GM19043 (cell line): ENCODE data around the gene VEPH1.

Experiments
- ATAC-seq: cut with Tn5 transposase; IDR thresholded peaks from one replicate; pipeline ENCODE4 v1.9.1; 2021; ENCODE audit warnings: low read depth; ENCODE audit not compliant: unreplicated experiment

Gene VEPH1

GRCh38 chr3:157393113-157393512, 110.1 kb downstream of the VEPH1 start:
- no peak for ATAC-seq

DNA sequence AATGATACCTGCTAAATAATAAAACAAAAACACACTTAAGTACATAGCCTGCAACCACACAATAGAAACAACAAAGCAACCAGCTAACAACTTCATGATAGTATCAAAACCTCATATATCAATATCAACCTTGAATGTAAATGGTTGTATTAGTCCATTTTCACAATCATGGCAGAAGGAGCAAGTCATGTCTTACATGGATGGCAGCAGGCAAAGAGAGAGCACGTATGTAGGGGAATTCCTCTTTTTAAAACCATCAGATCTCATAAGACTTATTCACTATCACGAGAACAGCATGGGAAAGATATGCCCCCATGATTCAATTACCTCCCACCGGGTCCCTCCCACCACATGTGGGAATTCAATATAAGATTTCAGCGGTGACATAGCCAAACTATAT, 111.1 kb downstream of the VEPH1 start:
- ATAC-seq, result no peak

- ATAC-seq, result no peak
Measured at GRCh38 chr3:157390713-157391515, 112.3 kb downstream of the VEPH1 start.

- no peak for ATAC-seq
Measured at GRCh38 chr3:157388976-157389375, 114.2 kb downstream of the VEPH1 start.

GRCh38 chr3:157387708-157388435, 115.3 kb downstream of the VEPH1 start:
- ATAC-seq, result no peak

DNA sequence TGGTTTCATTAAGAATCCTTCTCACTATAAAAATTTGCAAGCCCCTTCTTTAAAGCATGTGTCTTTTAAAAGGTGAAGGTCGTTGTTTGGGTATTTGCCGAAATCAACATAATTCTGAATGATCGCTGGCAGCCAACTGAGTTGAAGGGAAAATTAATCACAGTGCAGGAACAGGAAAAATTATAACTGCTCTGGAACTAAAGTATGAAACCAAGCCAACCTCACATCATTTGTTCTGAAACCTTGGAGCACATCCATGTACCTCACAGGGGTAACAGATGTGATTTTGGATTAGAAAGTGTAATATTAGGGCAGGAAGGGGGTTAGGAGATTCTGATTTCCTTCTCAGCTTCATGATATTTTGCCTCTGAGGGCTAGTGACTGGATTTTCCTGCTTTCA, 118.7 kb downstream of the VEPH1 start:
- no peak for ATAC-seq

DNA sequence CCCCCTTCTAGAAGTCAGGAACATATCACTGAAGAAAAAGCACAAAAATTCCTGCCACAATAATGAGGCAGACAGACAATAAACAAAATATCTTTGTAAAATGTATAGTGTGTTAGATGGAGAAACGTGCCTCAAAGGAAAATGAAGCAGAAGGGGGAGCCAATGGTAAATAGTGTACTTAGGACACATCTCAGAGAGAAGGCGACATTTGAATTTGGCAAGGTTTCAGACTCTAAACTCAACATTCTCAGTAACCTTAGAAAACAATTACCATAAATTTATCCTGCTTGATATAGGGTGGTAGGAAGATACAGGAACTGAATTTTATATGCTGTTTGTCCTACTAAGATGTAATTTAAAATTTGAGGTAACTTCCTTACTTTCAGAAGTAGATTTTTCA, 119.2 kb downstream of the VEPH1 start:
- no peak for ATAC-seq

GRCh38 chr3:157381606-157382005, 121.6 kb downstream of the VEPH1 start:
- ATAC-seq, result no peak

GRCh38 chr3:157379525-157380140, 123.6 kb downstream of the VEPH1 start:
- no peak for ATAC-seq

DNA sequence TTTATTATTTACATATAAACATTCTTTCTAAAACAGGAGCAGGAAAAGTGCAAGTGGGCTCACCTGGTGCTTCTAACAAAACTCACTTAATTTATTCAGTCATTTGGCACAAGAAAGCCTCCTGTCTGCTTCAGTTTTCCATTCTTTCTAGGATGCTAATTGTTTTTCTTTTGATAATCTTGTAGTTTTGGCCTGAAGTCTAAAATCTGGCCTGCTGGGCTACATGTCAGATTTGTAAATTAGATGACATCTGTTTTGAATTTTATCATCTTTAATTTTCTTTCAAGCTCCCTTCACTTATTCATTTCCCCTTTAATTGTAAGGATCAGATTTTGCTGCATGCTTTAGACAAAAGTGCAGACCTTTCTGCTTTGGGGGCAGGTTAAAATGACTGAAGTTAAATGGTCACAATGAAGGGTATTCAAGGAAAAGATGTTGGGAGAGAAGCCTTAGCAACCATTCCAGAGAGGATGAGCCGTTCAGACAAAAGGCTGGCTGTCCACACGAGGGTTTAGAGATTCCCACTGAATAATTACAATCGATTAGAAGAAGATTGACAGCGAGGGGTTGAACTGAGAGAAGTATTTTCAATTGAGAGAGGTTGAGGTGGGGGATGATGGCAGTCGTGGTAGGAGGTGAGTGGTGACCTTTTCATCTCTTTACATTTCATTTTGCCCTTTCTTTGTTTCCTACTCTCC, 126.5 kb downstream of the VEPH1 start:
- no peak for ATAC-seq

GRCh38 chr3:157375342-157375986, 127.8 kb downstream of the VEPH1 start:
- ATAC-seq, result no peak

- no peak for ATAC-seq
Measured at GRCh38 chr3:157374933-157375332, 128.3 kb downstream of the VEPH1 start.

GRCh38 chr3:157373783-157374182, 129.4 kb downstream of the VEPH1 start:
- no peak for ATAC-seq

DNA sequence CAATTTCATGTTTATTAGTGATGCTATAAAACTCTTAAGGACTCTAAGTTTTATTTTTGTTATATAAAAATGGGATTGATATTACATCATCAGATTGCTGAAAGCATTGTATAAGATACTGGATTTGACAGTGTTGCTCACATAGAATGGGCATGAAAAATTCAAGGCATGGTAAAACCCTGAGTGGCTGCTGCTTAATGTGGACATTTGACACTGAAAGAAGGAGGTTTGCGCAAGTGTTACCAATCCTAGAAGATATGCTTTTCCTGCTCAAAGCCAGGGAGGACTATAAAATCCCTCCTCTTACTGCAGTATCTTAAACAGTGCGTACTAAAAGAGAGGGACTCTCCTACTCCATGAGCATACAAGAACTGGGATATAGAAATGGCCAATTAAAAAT, 132.3 kb downstream of the VEPH1 start:
- ATAC-seq, result no peak

DNA sequence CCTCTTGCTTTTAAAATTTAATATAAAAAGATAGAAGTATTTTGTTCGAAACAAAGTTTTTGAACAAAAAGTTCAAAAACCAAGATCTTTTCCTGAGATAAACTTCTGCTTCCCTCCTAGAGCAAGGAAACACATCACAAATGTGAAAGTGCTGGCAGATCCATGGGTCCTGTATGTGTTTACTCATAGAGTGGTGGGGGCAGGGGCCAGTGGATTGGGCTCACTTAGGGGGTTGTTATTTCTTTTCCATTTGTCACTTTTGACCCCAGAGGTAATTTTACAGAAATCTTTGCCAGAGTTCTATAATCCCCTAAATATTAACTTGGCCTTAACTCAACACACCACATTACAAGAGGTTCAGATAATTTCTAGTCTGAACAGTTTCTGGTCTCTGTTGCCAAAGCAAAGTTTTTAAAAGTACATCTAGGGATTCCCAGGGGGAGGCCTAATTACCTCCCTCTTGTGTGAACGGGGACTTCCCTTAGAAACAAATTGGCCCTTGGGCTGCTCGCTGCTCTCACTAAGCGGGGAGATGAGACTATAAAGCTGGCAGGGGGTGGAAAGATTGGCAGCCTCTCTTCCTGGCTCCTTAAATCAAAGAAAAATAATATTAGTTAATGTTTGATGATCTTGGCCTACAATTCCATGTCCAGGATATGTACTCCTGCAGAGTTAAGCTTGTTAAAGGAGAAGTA, 133.3 kb downstream of the VEPH1 start:
- no peak for ATAC-seq

DNA sequence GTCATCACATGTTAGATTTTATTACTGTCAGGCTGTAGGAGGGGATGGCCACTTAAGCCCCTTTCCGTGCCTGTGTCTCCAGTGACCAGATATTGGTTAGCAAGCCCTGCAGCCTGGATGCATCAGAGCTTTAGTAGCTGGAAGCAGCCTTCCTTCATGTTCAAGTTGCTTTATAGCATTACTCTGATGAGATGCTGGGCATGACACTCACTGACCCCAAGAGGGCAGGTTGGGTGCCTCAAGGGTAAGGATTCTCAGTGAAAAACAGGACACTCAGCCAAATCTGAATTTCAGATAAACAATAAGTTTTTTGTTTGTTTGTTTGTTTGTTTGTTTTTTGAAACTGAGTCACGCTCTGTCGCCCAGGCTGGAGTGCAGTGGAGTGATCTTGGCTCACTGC, 135.0 kb downstream of the VEPH1 start:
- no peak for ATAC-seq

- ATAC-seq, result no peak
Measured at GRCh38 chr3:157363393-157363792, 139.8 kb downstream of the VEPH1 start.

GRCh38 chr3:157362348-157362747, 140.9 kb downstream of the VEPH1 start:
- no peak for ATAC-seq

GRCh38 chr3:157360044-157360443, 143.2 kb downstream of the VEPH1 start:
- no peak for ATAC-seq

GRCh38 chr3:157356541-157356940, 146.7 kb downstream of the VEPH1 start:
- ATAC-seq, result no peak
